ENCODE measurements around the gene SDK1.
"Not testable (repeated sequence)": the region's sequence is repeated elsewhere in the genome, so short reads cannot be mapped to it uniquely, and the experiment has no call there.

Gene SDK1

DNA sequence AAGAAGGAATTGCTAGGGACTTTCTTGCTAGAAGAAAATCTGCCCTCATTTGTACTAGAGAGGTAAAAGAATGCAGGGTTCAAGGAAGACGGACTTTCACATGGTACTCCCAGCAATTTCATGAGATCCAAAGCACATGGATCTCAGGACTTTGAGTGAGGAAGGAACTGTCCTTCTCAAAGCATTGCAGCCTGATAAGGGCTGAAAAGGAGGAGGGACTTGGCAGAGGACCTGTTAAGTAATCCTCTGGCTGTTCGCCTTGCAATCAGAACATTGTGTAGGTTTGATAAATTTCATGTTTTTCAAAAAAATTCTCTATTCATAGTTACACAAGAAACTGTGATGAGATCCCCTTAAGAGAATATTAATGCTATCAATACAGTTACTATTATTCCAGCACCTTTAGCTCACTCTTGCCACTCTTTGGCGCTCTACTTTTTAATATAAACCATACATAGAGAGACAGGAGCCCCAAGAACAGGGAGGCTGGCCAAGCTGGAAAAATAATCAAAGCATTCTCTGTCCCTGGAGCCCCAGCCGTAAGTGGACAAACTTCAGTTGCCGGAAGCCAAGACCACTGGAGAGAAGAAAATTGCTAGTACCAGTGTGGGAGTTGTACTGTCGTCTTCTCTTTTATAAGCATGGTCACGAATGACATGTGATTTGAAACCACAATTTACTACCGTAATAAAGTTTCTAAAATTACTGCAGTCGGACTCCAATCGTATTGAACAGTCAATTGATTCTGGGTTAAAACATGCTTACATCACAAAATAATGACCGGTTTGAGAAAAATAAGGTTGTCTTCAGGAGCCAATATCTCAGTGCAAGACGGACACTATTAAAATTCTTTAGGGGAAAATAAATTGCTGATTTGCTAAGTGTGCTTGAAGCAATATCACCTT lies 424.4 kb downstream of the SDK1 start:
- DNase-seq (ENCODE audit: low spot score): no peak

- no peak for DNase-seq (ENCODE audit: low spot score)
Measured at GRCh38 chr7:3730276-3730675, 429.2 kb downstream of the SDK1 start.

- no peak for DNase-seq (ENCODE audit: low spot score)
Measured at GRCh38 chr7:3732395-3733005, 431.4 kb downstream of the SDK1 start.

DNA sequence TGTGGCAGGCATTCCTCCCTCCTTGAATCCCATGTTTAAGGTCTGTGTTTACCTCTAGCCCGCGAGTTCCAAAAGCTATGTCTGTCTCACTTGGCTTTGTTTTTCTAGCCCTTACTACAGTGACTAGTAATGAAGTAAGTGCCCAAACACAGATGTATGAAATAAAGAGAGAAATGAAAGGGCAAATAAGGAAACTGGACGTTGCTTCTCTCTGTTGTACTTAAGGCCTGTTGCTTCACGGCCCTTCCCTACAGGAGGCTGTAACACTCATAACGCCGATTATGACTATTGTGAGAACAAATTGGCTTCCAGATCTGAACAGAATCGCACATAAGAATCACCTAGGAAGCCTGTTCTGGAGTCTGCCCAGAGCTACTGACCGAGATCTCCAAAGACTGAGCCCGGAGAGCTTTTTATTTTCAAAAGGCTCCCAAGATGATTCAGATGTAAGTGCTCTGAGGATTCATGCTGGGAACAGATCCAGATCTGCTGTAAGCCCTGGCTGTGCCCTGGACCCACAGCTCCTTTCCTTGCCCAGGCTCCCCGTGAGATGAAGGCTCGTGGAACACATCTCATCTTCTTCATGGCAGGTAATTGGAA lies 432.6 kb downstream of the SDK1 start:
- no peak for DNase-seq (ENCODE audit: low spot score)

- DNase-seq (ENCODE audit: low spot score): no peak
Measured at GRCh38 chr7:3738964-3739363, 437.9 kb downstream of the SDK1 start.

DNA sequence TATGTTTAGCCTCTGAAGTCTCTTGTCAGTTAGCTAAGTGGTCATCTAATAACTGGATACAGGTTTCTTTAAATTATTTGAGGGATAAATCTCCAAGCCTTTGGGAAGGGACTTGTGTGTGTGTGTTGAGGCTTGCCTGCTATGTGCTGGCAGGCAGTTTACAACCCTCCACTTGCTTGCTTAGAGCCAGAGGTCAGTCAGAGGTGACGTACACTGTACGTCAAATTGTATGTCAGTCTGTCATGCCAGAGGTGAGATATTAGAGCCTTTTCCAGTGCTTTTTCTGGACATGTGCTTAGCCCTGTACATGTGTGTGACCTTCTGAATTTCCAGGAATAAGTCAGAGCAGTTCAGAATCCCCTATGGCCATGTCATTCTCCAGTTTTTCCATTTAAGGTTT lies 438.9 kb downstream of the SDK1 start:
- DNase-seq (ENCODE audit: low spot score): no peak

DNA sequence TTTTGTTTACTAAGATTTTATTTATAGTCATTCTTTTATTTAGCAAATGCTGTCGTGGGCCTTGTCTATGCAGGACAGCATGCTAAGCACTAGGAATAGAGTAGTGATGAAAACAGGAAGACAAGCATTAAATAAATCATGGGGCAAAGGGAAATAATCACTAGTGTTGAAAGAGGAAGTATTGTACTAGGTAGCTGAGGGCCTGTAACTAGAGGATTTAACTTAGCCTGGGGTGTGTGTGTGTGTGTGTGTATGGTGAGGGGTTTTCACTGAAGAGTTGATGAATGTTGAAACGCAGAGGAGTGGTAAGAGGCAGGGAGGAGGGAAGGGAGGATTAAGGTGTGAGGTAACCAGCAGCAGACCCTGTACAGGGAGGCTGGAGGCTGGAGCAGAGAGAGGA lies 446.4 kb downstream of the SDK1 start:
- no peak for DNase-seq (ENCODE audit: low spot score)

GRCh38 chr7:3748389-3748788 lies 447.3 kb downstream of the SDK1 start:
- DNase-seq (ENCODE audit: low spot score): no peak

DNA sequence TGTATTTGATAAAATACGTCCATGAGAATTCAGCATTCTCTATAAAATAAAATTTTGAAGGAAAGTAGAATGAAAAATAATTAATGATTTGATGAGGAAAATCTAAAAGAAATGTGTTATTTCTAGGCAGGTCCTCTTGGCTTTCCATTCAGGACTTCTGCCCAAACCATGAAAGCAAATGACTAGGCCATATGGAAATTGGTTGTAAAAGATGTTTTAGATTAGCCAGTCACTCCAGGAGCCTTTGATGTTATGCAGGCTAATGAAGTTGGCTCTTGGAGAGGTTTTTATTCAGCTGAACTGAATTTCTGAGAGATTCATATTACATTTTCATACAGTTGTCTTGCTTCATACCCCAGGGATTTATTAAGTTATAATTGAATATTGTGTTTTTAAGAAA lies 452.8 kb downstream of the SDK1 start:
- no peak for DNase-seq (ENCODE audit: low spot score)

- DNase-seq (ENCODE audit: low spot score): no peak
Measured at GRCh38 chr7:3754493-3755341, 453.7 kb downstream of the SDK1 start.

- DNase-seq (ENCODE audit: low spot score): not testable (repeated sequence)
Measured at GRCh38 chr7:3755778-3756453, 454.9 kb downstream of the SDK1 start.

DNA sequence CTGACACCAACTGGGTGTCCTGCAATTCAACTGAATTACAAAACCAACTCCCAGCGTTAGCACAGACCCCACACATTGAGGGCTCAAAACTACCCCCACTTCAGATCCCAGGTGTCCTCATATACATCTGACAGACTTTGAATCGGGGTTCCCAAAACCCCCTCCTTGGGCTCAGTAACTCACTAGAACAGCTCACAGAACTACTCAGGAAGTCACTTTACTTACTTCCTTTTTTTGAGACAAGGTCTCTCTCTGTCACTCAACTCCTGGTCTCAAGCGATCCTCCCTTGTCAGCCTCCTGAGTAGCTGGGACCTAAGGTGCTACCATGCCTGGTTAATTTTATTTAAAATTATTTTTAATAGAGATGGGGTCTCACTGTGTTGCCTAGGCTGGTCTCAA lies 456.0 kb downstream of the SDK1 start:
- DNase-seq (ENCODE audit: low spot score): no peak

- DNase-seq (ENCODE audit: low spot score): no peak
Measured at GRCh38 chr7:3760651-3761050, 459.6 kb downstream of the SDK1 start.

DNA sequence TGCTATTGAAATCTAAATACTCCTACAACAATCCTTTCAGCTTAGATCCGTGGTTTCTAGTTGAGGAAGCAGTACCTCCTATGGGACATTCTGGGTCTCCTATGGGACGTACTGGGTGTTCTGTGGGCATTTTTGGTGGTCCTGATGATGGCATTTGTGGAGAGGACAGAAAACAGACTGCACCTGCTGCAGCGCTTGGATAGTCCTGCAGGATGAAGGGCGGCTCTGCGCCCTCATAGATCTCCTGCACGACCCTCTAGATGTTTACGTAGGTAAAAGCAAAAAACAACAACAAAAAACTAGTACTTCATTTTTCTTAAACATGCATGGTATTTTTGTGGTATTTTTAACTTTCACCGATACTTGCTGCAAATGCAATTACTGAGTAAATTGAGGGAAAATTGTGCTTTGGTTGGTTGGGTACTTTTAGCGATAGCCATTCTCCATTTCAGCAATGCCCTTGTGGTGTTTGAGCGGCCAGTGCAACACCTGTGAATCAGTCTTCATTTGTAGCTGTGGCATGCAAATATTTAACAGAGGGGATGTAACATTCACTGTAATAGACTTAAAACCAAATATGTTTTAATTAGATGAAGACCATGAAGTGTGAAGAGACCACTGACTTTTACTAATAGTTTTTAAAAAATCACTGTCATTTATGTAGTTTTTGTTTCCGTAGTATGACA lies 461.2 kb downstream of the SDK1 start:
- no peak for DNase-seq (ENCODE audit: low spot score)

- DNase-seq (ENCODE audit: low spot score): no peak
Measured at GRCh38 chr7:3767917-3768777, 467.1 kb downstream of the SDK1 start.

GRCh38 chr7:3771906-3772305 lies 470.9 kb downstream of the SDK1 start:
- DNase-seq (ENCODE audit: low spot score): no peak

- DNase-seq (ENCODE audit: low spot score): no peak
Measured at GRCh38 chr7:3778345-3778744, 477.3 kb downstream of the SDK1 start.

DNA sequence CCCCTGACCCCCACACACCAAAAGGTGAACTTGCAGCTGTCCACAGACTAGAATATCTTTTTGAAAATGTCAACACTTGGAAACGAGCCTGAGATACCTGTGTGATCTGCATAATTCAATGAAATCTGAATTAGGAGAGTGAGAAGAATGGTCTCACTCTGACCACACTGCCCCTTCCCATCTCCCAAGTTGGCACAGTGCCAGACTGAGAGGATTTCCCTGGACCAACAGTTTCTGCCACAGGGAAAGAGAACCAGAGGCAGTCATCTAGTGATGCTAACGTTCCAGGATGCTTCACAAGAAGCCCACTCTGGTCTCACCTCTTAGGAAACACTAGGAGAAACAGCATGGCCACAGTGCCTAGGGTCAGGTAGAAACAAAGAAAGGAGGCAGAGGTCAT lies 479.0 kb downstream of the SDK1 start:
- no peak for DNase-seq (ENCODE audit: low spot score)

GRCh38 chr7:3780525-3780924 lies 479.5 kb downstream of the SDK1 start:
- DNase-seq (ENCODE audit: low spot score): no peak

DNA sequence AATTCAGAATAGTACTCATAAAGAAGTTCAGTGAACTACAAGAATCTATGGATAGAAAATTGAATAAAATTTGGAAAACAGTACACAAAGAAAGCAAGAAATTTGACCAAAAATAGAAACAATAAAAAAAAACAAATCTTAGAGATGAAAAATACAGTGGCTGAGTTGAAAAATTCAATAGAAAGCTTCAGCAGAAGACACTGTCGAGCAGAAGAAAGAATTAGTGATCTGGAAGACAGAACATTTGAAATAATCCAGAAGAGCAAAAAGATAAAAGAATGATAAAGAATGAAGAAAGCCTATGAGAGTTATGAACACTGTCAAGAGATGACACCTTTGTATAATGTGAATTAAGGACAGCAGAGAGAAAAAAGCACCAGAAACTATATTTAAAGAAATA lies 480.6 kb downstream of the SDK1 start:
- no peak for DNase-seq (ENCODE audit: low spot score)

Data from CD4-positive, alpha-beta T cell treated with Interleukin-15 for 4 hours (primary cell).